Fibroblast of skin of left biceps (primary cell): Measurements from ENCODE around the gene RASA2.
"Not testable (repeated sequence)": the region's sequence is repeated elsewhere in the genome, so short reads cannot be mapped to it uniquely, and the experiment has no call there.

Experiments used
- DNase-seq, 2 experiments: peaks; one replicate each; pipeline ENCODE4 v3.0.0-alpha.2; 2013; ENCODE audit warnings: low read depth in 2 of 2

The RASA2 gene

DNA sequence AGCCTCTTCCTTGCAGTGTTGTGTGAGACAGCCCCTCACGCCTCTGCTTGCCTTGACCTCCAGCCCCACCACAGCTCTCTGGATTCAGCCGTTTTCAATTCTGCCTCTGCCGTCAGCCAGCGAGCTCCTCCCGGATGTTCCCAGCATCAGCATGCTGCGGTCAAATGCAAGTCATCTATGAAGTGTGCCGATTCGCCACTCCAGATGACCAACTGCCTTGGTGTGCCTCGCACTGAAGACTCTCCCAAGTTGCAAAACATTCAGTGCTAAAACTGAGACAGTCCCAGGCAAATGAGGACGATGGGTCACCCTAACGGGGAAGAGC lies 30.6 kb upstream of the RASA2 start:
- peak in 1 of 2 experiments; percentile 85 for DNase-seq

DNA sequence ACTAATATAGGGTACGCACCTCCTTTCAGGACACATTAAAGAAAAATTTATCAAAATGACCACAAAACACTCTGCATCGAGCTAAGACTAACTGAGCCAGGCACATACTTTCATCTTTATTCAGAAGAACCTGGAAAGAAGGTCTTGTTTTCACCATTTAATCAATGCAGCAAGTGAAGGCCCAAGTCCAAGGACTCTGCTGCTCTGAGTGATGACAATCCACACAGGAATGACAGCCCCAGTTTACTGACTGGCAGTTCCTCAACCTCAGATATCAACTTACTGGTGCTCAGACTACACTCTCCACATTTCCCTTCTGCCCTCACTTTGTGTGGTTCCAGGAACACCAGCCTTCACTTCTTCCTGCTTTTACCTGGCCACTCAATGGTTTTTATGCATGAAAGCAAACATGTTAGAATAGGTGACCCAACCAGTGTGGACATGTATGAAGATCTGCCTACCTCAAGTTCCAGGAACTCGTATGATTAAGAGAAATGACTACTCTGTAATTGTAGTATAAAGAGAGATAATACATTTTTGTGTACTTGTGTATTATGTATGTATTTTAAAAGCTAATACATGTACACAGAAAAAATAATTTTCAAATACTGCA lies 29.1 kb upstream of the RASA2 start:
- no peak for DNase-seq

DNA sequence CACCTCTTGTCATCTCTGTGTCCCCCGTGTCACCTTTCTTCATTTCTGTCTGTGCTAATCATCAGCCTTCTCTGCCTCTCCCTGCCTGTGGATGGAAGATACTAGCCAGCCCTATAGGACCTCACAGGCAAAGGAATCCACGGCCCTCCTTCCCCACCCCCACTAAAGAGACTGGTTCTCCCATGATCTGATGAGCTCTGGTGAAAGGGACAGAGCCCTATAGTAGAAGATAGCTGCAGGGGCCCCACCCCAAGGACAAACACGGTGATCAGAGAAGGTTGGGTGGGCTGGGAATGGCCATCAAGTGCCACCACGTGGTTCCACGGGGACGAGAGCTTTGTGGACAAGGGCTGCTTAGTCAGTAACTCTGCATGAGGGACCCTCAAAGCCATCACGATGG lies 27.8 kb upstream of the RASA2 start:
- DNase-seq, result no peak

DNA sequence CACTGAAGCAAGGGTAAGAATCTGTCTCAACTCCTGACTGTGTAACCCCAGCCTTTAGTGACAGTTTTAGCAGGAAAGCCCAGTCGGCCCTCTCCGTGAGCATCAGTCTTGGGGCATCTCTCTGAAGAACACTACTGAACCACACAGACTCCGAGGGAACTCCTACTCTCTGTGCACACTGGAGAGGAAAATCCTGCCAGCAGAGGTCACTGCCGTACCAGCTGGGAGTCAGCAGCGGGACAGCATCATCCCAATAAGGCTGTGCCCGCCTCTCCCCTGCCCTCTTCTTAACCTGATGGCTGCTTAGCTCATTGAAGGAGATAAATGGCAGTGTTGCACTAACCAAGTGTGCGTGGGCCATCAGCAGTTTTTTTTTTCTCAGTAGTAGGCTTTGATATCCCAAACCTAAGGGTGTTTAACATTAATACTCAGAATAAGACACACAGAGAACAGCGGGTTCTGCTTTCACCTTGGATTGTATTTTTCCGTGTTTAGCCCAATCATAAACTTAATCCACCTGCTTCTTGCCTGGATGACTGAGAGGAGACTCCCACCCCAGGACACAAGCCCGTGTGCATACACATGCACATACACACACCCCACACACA lies 26.6 kb upstream of the RASA2 start:
- DNase-seq, result no peak

DNA sequence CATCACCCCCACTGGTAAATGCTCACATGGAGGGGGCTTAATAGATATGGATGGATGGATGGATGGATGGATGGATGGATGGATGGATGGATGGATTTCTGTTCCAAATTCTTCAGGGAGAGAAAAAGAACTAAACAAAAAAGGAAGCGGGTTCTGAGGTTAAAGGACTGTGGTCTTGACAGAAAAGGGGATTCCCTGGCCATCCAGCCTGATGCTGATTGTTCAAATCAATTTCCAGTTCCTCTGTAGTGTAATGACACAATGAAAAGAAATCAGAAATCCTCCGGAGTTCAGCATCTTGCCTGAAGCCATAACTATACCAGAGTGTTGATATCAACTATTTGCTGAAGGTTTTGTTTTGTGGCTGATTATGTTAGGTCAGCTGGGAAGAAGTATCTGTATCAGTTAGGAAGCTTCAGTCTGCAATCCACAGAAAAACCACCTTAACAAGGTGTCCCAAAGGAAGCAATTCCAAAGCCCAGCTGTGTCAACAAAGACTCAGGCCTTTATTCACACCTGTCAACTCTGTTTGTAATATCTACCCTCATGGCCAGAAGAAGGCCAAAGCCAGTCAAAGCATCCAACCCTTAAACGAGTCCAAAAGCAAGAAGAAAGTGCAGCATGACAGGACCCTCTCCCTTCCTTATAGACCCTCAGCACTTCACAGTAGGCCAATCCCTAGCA lies 24.5 kb upstream of the RASA2 start:
- no peak for DNase-seq

DNA sequence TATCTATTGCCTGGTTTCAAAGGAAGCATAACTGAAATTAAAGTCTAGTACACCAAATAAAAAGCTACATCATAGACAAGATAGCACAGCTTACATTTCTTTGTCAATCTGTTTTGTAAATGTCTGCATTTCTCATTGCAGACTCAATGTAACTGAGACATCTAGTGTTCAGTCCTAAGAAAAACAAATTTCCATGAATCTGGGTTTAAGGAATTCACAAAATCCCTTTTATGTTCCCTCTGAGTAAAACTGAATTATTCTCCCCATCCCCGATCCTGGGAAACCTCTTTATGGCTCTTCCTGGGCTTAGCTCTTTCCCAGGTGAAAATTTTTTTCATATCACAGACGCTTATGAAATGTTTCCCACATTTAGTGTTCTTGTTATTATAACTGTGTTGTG lies 21.6 kb upstream of the RASA2 start:
- no peak for DNase-seq

DNA sequence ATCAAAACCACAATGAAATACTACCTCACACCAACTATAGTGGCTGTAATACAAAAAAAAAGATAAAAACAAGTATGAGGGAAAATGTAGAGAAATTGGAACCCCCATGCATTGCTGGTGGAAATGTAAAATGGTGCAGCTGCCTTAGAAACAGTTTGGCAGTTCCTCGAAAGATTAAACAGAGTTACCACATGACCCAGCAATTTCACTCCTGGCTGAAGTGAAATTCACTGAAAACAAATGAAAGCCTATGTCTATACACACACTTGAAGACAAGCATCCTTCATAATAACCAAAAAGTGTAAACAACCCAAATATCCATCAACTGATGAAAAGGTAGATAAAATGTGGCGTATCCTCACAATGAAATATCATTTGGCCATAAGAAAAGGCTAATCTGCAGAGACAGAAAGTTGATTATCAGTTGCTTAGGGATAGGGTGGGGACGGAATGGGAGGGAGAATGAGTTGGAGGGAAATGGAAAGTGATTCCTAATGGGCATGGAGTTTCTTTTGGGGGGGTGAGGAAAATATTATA lies 20.1 kb upstream of the RASA2 start:
- DNase-seq, result no peak

DNA sequence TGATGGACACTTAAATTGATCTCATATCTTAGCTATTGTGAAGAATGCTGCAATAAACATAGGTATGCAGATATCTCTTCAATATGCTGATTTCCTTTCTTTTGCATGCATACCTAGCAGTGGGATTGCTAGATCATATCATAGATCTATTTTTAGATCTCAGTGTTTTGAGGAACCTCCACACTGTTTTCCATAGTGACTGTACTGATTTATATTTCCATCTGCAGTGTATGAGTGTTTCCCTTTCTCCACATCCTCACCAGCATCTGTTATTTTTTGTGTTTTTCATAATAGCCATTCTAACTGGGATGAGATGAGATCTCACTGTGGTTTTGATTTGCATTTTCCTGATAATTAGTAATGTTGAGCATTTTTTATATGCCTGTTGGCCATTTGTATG lies 17.1 kb upstream of the RASA2 start:
- DNase-seq, result no peak

DNA sequence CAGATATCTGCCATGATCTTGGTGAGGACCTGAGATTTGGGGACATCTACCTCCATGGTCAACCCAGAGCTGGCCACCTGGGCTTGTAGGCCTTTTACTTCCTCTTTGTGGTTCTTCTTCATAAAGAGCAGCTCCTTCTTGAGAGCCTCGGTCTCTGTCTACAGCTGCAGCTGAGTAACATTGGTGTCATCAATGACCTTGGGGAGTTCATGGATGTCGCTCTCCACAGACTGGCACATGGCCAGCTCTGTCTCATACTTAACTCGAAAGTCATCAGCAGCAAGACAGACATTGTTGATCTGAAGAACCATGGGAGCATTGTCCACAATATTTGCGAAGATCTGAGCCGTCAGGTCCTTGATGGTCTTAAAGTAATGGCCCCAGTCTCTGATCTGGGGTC lies 15.7 kb upstream of the RASA2 start:
- no peak for DNase-seq

DNA sequence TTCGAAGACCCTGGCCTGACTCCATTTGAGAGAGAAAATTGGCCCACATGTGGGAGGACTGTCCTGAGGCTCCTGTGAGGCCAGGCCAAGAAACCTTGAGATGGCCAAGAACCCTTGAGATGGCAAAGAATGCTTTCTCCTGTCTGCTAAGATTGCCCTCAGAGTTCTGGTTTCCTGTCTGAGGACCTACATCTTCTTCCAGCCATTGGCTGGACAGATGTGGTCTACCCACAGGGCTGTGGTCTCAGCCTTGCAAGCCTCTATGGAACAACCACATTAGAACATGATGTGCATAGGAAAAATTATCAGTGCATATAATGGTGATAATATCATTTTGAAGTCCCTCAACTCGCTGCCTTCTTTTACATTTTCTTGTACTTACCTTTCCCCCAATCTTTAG lies 10.8 kb upstream of the RASA2 start:
- no peak for DNase-seq

DNA sequence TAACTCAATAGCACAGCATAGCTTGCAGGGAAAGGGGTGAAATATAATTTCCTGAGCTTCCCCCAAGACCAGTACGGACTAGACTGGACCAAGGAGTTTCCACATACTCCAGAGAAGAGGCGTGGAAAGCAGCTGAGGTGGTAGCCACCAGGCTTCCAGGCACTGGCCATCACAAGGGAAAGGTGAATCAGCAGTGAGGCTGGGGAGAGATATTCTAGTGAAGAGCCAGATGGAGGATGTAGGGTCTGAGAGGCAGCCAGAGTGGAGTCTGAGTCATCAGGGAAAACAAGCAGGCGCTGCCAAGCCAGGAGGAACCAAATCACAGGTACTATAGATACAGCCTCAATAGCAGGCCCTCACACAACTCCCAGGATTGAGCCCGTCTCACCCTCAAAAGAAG lies 9.6 kb upstream of the RASA2 start:
- DNase-seq, result no peak

DNA sequence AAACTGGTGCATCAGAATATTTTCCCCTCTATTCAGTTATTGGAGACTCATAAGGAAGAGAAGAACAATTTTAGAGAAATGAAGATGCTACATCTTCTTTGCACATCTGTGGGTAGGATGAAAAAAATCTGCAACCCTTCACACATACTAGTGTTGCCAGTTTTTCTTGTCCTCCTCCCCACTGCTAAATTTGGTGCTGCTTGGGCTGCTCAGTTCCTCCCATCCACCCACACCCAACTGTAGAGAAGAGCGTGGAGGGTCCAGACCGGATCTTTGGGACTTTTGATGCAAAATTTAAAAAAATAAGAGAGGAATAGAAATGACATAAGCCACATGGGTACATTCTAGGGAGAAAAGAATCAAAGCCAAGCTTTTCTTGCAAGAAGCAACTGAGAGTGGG lies 8.7 kb upstream of the RASA2 start:
- DNase-seq, result no peak

DNA sequence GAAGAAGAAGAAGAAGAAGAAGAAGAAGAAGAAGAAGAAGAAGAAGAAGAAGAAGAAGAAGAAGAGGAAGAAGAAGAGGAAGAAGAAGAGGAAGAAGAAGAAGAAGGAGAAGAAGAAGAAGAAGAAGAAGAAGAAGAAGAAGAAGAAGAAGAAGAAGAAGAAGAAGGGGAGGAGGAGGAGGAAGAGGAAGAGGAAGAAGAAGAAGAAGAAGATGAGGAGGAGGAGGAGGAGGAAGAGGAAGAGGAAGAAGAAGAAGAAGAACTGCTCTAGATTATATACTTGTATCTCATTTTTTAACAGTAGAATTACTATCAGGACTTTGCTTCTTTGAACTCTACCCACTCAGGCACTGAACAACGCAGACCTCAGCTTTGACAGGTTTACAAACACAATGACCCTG lies 8.0 kb upstream of the RASA2 start:
- not testable (repeated sequence) for DNase-seq

DNA sequence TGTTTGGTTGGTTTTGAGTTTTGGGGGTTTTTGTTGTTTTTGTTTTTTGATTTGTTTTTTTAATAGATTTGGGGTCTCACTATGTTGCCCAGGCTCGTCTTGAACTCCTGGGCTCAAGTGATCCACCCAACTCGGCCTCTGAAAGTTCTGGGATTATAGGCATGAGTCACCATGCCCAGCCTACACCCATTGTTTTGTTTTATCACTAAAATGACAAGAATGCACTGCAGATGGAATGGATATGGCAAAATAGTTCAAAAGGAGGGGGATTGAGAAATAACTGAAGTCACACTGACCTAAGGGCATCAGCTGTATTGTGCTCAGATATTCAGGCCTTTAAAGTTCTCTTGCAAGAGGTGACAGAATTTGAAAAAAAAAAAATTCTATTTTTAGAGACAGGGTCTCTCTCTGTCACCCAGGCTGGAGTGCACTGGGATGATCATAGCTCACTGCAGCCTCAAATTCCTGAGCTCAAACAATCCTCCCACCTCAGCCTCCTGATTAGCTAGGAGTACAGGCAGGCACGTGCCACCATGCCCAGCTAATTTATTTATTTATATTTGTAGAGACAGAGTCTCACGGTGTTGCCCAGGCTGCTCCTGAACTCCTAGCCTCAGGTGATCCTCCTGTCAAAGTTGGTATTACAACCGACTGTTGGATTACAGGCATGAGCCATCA lies 4.4 kb upstream of the RASA2 start:
- no peak for DNase-seq

DNA sequence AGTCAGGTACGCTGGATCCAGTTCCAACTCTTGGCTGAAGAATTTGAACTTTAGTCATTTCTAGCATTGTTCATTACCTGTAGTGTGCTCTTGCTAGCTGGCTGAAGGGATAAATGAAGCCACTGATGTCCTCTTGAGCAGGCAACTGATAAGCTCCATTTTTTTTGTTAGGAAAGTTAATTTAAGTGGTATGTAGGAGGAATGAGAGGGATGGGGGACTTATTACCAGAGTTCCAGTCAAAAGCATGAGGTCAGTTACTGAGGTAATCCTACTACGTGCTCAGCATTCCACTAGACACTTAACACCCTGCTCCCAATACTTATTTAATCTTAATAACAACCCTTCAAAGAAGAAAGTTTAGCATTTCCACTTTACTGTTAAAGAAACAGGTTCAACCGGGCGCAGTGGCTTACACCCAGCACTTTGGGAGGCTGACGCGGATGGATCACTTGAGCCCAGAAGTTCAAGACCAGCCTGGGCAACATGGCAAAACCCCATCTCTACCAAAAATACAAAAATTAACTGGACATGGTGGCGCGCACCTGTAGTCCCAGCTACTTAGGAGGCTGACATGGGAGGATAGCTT lies 2.0 kb upstream of the RASA2 start:
- no peak for DNase-seq

DNA sequence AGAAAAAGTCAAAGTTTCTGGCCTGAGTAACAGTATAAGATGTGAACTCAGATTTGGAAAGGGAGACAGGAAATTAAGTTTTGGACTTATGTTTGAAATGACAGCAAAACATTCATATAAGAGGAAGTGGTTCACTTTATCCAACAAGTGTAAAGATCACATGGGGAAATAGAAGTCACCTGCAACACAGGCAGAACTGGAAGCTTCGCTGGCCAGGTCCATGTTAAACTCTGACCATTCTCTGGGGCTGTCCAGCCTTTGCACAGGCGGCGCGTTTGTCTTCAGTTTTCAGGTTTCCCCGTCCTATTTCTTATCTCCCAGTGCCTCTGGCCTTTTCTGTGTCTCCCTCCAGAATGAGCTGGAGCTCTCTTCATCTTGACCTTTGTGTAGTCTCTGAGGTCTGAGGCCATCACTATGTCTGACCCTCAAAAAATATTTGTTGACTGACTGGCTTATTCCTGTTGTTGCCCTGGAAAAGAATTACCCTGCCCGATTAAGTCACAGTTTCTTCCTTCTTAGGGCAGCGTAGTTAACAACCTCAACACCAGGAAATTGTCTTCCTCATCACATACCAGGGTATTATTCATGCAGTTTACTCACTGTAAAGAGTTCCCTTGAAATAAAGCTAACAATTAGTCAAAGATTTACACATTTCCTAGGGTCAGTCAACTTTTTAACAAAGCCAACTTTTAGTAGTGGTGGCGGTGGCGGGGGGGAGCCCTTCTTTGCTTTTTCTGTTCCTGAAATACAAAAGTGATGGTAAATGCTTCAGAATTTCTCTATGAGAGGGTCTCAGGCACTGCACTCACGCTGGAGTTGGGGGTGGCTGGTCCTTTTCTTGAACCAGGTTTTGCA lies 959 bp upstream of the RASA2 start:
- no peak for DNase-seq

DNA sequence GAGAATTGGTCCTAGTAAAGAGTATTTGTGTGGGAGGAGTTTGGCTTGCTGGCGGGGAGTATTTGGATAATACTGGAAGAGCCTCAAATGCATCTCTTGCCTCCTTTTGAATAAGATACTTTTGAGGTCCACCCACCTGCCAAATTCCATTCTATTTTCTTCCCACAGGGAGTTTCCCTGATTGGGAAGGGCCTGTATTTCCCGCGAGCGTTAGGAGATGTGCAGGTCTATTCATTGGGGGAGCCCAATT lies 406 bp upstream of the RASA2 start:
- no peak for DNase-seq

DNA sequence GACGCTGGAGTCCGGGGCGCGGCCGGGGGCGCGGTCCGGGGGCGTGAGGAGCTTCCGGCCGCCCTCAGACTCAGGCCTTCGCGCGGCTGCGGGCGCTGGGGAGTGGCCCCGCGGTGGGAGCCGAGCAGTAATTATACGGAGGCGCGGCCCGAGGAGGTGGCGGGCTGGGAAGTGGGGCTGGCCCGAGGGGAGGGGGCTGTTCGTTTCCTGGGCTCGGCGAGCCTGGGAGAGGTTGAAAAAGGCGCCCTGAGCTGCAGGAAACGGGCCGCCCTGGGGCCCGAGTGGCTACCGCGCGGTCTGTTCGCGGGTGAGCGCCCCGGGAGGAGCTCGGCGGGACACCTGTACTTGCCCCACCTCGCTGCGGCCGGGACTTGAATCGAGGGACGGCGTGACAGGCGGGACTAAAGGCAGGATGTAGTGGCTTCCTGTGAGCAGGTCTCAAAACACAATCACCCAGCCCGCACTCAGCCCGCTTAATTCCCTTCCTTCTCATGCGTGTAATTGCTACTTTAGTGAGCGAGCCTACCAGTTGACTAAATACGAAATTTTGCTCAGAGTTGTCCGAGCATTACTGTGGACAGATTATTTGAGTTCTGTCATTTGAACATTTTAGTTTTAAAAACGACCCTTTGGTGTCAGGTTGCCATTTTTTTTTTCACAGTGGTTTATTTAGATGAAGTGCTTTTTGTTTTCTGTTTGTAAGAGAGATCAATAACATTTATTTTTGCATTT lies 860 bp downstream of the RASA2 start:
- no peak for DNase-seq

DNA sequence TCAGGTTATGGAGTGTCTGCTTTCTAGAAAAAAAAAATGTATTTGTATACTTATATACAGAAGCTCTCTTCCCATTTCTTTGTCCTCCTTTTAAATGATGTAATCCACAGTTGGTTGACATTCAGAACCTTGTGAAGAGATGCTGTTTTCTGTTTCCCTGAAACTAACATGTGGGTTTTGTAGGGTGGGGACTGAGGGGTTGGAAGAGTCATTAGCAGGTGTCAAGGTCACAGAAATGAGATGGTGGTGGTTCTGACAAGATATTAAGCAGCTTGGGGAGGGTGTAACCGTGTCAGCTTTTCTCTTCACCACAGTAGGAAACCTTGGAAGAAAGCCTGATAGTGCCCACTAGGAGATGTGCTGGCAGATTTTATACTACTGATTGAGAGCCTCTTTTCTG lies 2.4 kb downstream of the RASA2 start:
- DNase-seq, result no peak

DNA sequence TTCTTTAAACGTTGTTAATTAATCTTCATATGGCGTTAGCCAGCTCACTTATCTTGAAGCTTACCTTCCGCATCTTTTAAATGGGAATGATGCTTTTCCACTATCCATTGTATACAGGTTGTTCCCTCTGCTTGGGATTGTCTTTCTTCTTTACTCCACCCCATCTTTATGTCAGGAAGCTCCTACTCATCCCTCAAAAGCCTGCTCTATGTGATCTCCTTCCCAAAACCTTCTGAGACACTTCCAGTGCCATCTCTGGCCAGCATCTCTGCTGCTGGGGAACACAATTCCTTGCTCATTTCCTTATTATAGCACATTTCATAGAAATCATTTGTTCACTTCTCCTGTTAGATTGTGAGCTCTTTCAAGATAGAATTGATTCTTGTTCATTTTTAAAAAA lies 4.3 kb downstream of the RASA2 start:
- no peak for DNase-seq

DNA sequence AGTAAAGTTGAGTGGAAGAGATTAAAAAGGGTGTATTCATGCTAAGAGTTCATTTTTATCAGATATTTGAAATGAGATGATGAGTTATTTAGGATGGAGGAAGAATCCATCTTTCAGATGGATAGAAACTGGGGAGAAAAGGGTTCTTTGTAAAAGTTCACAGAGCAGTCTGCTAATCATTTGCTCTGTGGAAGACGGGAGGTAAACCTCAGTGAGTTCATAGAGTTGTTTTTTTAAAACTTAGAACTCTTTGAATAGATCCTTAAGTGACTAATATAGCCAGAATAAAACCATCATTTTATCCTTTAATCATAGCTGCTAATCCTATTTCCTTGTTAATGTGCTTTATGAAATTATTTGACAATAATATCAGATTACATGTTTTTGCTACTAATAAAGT lies 5.1 kb downstream of the RASA2 start:
- DNase-seq, result no peak
